T1000 (cell line): Measurements from ENCODE around the gene SLC22A5.
A peak's percentile ranks its signal among the peaks of the same experiment; 100 is the strongest.
"Not testable (repeated sequence)": the region's sequence is repeated elsewhere in the genome, so short reads cannot be mapped to it uniquely, and the experiment has no call there.

ENCODE experiments used
- DNase-seq: peaks from one replicate; lab custom pipeline; 2025; ENCODE audit warnings: mixed read lengths; lab: John Stamatoyannopoulos, UW

Gene SLC22A5

GRCh38 chr5:132388244-132389050, 18.9 kb downstream of the SLC22A5 start:
- DNase-seq, result no peak

- DNase-seq, result no peak
These were observed 19.5 kb downstream of the SLC22A5 start for GRCh38 chr5:132389051-132389331.

- DNase-seq, result peak; percentile 94
These were observed 20.2 kb downstream of the SLC22A5 start for GRCh38 chr5:132389585-132390286.

GRCh38 chr5:132391247-132391646, 21.7 kb downstream of the SLC22A5 start:
- DNase-seq, result no peak

- DNase-seq, result no peak
These were observed 22.4 kb downstream of the SLC22A5 start for GRCh38 chr5:132391870-132392269.

- DNase-seq, result no peak
These were observed 22.9 kb downstream of the SLC22A5 start for GRCh38 chr5:132392411-132392810.

- no peak for DNase-seq
These were observed 23.7 kb downstream of the SLC22A5 start for GRCh38 chr5:132392978-132393825.

GRCh38 chr5:132394667-132395259, 25.3 kb downstream of the SLC22A5 start:
- no peak for DNase-seq

- no peak for DNase-seq
These were observed 27.1 kb downstream of the SLC22A5 start for GRCh38 chr5:132396589-132397031.

GRCh38 chr5:132397224-132397623, 27.7 kb downstream of the SLC22A5 start:
- no peak for DNase-seq

GRCh38 chr5:132397936-132398675, 28.6 kb downstream of the SLC22A5 start:
- DNase-seq, result not testable (repeated sequence)

- DNase-seq, result not testable (repeated sequence)
These were observed 34.5 kb downstream of the SLC22A5 start for GRCh38 chr5:132404041-132404440.

- DNase-seq, result no peak
These were observed 36.1 kb downstream of the SLC22A5 start for GRCh38 chr5:132405646-132406045.

- DNase-seq, result no peak
These were observed 36.8 kb downstream of the SLC22A5 start for GRCh38 chr5:132406144-132406783.

GRCh38 chr5:132407970-132408369, 38.5 kb downstream of the SLC22A5 start:
- no peak for DNase-seq

GRCh38 chr5:132408456-132408855, 38.9 kb downstream of the SLC22A5 start:
- no peak for DNase-seq

- DNase-seq, result no peak
These were observed 39.5 kb downstream of the SLC22A5 start for GRCh38 chr5:132408965-132409364.

- peak; percentile 31 for DNase-seq
These were observed 41.2 kb downstream of the SLC22A5 start for GRCh38 chr5:132410451-132411303.

GRCh38 chr5:132411304-132412013, 41.9 kb downstream of the SLC22A5 start:
- DNase-seq, result no peak
